Measurements from ENCODE around the gene SLX4.
A peak's percentile ranks its signal among the peaks of the same experiment; 100 is the strongest.

SLX4 gene

DNA sequence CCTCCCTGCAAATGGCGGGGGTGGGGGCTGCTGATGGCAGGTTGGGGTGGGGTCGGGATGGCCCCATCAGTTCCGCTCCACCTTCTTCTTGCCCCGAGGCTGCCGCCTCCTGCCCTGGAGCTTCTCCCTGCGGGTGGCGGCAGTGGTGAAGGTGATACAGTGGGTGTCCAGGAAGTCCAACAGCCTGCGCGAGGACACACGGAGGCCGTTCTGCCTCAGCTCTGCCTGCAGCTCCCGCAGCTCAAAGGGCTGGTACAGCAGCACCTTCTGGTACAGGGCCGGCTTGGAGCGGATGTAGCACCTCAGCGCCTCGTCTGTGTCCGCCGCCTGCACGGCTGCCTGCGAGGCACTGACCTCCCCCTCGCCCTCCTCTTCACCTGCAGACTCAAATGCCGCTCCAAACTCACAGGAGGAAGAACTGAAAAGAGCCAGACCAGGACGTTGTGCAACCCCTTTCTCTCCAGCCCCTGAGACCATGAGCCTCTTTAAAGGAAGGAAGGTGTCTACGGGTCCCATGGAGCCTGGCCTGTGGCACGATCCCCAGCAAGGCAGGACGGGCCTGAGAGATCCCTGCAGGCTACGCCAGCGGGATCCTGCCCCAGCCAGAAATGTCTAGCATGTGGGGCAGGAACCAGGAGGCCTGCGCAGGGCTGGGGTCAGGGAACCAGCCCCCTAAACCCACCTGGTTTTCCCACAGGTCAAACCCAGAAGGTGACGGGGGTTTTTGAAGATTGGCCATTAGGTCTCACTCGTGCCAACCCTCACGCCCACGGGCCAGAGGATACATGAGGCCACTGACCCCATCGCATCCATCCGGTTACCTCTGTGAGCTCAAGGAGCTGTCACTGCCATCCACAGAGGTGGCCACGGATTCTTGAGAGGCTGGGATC, 28.9 kb downstream of the SLX4 start:
- no peak for DNase-seq (ENCODE audit: low spot score)

DNA sequence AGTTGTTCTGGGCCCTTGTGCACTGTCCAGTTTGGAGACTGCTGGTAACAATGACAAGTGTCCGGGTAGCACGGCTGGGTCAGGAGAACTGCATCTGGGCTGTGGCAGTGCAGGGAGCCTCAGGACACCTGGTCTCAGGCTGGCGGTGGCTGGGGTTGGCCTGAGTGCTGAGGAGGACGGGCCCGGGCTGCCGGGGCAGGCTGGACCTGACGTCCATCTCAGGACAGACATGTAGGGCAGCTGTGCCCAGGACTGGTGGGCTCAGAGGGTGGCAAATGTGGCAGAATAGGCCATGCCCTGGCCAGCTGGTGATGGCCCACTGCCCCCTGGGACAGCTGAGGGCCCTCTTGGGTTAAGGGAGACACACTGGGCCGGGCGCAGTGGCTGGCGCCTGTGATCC, 30.0 kb downstream of the SLX4 start:
- DNase-seq (ENCODE audit: low spot score), result no peak

DNA sequence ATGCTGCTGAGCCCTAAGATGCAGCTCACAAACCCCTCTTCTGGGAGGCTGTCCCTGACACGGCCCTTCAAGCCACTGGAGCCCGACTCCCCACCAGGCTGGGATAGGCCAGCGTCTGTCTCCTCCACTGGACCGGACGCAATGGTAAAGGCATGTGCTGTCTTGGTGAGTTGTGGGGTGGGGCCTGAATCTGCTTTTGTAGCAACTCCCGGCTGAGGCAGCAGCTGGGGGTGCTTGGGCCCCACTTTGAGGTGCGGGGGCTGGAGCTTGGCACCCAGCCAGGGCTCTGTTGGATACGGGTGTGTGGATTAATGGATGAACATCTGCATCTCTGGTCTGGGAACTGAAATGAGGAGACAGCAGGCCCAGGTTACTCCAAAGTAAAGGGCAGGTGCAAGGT, 30.7 kb downstream of the SLX4 start:
- no peak for DNase-seq (ENCODE audit: low spot score)

GRCh38 chr16:3580251-3580651, 31.2 kb downstream of the SLX4 start:
- DNase-seq (ENCODE audit: low spot score), result no peak

DNA sequence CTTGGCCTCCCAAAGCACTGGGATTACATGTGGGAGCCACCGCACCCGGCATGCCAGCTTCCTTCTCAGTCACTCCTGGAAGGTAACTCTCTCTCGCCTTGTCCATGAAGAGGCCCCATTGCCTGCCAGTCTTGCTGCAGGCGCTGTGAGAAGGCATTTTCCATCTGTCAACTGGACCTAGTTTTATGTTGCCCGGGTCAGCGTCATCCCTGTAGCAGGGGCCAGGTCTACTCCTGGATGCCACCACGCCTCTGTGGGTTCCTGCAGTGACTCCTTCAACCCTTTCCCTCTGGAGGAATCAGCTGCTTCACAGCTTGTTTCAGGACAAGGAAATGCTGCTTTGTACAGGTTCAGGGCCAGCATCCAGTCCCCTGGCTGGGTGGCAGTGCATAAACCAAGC, 31.6 kb downstream of the SLX4 start:
- DNase-seq (ENCODE audit: low spot score), result no peak

- DNase-seq (ENCODE audit: low spot score), result peak; percentile 5
Measured at GRCh38 chr16:3578610-3579551, 32.5 kb downstream of the SLX4 start.

GRCh38 chr16:3578121-3578520, 33.3 kb downstream of the SLX4 start:
- no peak for DNase-seq (ENCODE audit: low spot score)

GRCh38 chr16:3577302-3577752, 34.1 kb downstream of the SLX4 start, which contains the start of gene NLRC3:
Gene NLRC3 (minus strand): TSS chr16:3577403. CDS start chr16:3565036, 12,367 bp downstream.
- DNase-seq (ENCODE audit: low spot score), result no peak

DNA sequence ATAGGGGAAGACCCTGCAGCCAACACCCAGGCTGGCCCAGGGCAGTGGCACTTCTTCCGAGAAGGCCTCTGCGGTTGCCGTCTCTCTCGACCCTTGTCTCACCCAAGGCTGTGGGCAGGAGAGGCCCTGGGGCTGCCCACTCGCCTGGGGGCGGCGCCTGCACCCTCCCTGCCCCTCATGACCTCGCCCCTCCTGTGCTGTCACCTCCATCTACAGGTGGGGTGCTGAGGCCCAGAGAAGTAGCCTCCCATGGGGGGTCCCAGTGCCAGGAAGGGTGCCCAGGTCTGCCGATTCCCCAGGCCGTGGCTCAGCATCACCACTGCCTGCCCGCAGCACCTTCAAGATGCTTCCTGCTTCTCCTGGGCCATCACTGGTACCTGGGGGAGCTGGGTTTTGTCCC, 35.2 kb downstream of the SLX4 start:
- DNase-seq (ENCODE audit: low spot score), result no peak

GRCh38 chr16:3575491-3575890, 35.9 kb downstream of the SLX4 start:
- DNase-seq (ENCODE audit: low spot score), result no peak

- DNase-seq (ENCODE audit: low spot score), result no peak
Measured at GRCh38 chr16:3574195-3574594, 37.2 kb downstream of the SLX4 start.

DNA sequence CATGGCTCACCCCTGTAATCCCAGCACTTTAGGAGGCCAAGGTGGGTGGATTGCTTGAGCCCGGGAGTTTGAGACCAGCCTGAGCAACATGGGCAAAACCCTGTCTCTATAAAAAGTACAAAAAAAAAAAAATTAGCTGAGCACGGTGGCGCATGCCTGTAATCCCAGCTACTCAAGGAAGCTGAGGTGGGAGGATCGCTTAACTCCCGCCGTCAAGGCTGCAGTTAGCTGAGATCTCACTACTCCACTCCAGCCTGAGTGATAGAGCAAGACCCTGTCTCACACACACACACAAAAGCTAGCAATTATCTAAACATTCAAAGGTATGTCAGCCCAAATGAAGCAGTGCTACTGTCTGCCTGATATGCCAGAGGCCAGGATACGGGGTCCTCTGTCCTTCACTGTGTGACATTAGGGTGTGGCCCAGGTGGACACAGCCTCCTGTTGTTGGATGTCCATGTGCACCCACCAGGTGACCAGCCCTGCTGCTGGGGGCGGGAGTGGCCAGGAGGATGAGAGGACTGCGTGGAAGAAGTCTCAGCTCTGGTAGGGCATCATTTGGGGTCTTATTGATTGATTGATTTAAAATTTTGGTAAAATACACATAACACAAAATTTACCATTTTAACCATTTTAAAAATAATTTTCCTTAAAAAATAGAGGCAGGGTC, 38.1 kb downstream of the SLX4 start:
- DNase-seq (ENCODE audit: low spot score), result no peak

GRCh38 chr16:3570420-3571062, 40.9 kb downstream of the SLX4 start:
- no peak for DNase-seq (ENCODE audit: low spot score)

DNA sequence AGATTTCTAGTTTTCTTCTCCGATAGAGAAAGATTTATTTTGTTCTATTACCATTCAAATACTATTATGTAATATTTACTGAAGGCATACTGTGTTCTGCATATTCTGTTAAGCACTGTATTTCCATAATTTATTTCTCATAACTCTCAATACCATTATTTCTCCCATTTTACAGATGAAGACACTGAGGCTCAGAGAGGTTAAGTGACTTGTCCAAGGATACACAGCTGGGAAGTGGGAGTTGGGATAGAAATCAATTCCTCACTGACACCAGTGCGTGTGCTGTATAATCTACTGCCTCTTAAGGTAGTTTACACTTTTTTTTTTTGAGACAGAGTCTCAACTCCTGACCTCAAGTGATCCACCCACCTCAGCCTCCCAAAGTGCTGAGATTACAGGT, 41.6 kb downstream of the SLX4 start:
- DNase-seq (ENCODE audit: low spot score), result no peak

GRCh38 chr16:3566990-3567389, 44.4 kb downstream of the SLX4 start:
- no peak for DNase-seq (ENCODE audit: low spot score)

GRCh38 chr16:3564889-3565141, 46.6 kb downstream of the SLX4 start:
- no peak for DNase-seq (ENCODE audit: low spot score)

- no peak for DNase-seq (ENCODE audit: low spot score)
Measured at GRCh38 chr16:3564130-3564888, 47.1 kb downstream of the SLX4 start.

DNA sequence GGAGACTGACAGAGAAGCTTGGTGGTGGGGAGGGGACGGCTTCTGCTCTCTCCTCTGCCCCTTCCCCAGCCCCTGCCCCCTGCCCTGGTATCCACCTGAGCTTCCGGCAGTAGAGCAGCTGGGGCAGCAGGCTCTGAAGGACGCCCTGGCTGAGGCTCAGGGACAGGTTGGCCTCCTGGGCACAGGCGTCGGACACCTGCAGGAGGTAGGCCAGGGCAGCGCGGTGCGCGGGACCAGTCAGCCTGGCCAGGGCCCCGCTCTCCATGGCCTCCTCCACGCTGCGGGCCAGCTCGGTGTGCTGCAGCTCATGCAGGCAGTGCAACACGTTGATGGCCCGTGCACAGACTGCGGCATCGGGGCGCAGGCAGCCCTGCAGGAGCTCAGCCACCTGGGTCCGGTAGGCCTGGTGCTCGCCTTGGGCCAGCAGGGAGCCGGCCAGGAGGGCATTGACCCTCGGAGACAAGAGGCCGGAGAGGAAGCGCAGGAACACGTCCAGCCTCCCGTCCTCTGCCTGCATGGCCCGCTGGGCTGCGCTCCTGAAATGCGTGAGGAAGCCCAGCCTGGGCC, 48.4 kb downstream of the SLX4 start:
- DNase-seq (ENCODE audit: low spot score), result no peak

DNA sequence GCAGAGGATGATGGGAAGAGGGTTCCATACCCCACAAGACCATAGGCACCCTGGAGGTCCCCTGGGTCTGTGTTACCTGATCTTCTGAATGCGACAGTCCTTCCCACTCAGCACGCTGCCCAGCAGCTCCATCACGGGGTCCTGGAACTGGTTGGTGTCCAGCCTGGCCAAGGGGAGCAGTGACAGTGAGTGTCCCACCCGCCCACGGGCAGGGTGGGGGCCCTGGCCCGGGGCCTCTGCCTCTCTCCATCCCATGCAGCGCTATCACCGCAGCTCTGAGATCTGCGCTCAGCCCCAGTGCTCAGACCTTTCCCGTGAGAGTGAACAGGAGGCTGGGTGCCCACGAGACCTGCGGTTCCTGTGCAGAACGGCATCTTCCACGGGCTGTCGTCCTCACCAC, 49.8 kb downstream of the SLX4 start:
- DNase-seq (ENCODE audit: low spot score), result no peak

DNA sequence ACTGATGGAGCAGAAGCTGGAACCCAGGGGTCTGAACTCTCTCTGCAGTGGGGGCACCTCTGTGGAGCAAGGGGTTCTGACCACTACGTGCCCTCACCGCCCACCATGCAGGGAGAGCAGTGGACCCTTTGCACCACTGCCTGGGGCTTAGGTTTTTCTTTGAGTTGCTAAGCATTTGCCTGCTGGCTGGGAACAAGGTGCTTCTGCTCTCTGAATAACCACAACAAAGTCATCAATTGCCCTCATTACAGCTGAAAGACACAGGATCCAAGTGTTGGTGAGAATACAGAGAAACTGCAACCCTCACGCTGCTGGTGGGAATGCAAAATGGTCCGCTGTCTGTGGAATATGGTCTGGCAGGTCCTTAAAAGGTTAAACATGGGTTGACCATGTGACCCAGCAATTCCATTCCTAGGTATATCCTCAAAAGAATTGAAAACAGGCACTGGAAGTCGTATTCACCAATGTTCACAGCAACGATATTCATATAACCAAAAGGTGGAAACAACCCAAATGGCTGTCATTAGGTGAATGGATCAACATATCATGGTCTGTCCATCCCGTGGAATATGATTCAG, 57.0 kb downstream of the SLX4 start:
- DNase-seq (ENCODE audit: low spot score), result no peak

Data from COLO829 (cell line).